Measurements from ENCODE around the gene ENOX2. TPM values are rescaled to one million over a fixed set of nuclear protein-coding genes. Genes with fewer than 3 reads are reported as not detected.

Gene ENOX2
- total RNA-seq, 4 donors from 2014 or later = 8.0 to 28.0 (median 15.2) TPM

DNA sequence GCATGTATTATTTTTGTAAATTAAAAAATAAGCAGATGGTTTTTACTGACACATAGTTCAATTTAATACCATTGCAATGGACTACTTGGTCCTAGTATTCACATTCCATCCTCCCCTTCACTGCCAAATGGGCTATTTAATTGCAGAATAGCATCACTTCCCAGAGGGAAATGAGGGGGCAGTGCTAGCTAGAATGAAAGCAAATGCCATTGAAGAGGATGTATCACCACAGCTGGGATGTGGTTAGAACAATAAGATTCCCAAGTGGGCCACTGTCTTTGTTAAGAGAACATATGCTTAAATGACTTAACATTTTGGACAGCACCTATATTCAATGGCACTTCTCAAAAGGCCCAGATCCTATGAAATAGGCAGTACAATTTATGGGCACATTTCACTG, 276.5 kb downstream of the ENOX2 start:
- no peak overlapping the region for H3K27ac ChIP-seq
- H3K4me3 ChIP-seq = no peak overlapping the region
- no peaks in the 10 kb centered on the region for H3K9me3 ChIP-seq
- TF ChIP-seq, protein P1, sequence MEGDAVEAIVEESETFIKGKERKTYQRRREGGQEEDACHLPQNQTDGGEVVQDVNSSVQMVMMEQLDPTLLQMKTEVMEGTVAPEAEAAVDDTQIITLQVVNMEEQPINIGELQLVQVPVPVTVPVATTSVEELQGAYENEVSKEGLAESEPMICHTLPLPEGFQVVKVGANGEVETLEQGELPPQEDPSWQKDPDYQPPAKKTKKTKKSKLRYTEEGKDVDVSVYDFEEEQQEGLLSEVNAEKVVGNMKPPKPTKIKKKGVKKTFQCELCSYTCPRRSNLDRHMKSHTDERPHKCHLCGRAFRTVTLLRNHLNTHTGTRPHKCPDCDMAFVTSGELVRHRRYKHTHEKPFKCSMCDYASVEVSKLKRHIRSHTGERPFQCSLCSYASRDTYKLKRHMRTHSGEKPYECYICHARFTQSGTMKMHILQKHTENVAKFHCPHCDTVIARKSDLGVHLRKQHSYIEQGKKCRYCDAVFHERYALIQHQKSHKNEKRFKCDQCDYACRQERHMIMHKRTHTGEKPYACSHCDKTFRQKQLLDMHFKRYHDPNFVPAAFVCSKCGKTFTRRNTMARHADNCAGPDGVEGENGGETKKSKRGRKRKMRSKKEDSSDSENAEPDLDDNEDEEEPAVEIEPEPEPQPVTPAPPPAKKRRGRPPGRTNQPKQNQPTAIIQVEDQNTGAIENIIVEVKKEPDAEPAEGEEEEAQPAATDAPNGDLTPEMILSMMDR (IDR thresholded peaks at IDR 0.05) = no peak
- TF ChIP-seq EP300 (IDR thresholded peaks at IDR 0.05) = no peak
- TF ChIP-seq POLR2A (IDR thresholded peaks at IDR 0.05) = no peak
- H3K4me1 ChIP-seq = no peaks in the 10 kb centered on the region
- no peak for DNase-seq (ENCODE audit: low spot score in 2 of 2)
- H3K27me3 ChIP-seq = no peaks in the 10 kb centered on the region
- no peaks in the 10 kb centered on the region for H3K36me3 ChIP-seq

DNA sequence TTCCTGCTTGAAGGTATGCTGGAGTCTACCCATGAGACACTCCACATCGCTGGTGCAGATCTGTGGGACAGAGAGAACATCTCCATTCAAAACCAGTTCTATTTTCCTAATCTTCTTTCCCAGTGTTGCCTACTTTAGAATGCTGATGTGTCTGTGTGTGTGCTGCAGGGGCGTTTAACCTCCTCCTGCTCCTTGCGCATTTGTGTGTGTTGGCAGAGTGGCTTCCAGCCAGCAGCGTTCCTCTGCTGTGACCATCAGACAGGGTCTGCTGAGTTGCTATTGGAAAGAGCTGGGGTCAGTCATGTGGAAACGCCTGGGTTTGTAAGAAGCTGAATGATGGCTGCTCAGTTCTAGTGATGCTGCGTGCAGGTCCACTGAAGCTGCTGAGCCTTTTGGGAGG, 277.6 kb downstream of the ENOX2 start:
- H3K27me3 ChIP-seq = no peaks in the 10 kb centered on the region
- H3K4me3 ChIP-seq = no peak overlapping the region
- no peaks in the 10 kb centered on the region for H3K4me1 ChIP-seq
- no peak overlapping the region for H3K27ac ChIP-seq
- no peak for DNase-seq (ENCODE audit: low spot score in 2 of 2)
- no peaks in the 10 kb centered on the region for H3K36me3 ChIP-seq
- WGBS, 2 donors = 75 to 80% methylated on average over 6 of the region's 6 CpGs
- H3K9me3 ChIP-seq = no peaks in the 10 kb centered on the region
- TF ChIP-seq POLR2A (IDR thresholded peaks at IDR 0.05) = no peak
- TF ChIP-seq, protein P1 (IDR thresholded peaks at IDR 0.05) = no peak
- TF ChIP-seq EP300 (IDR thresholded peaks at IDR 0.05) = no peak

DNA sequence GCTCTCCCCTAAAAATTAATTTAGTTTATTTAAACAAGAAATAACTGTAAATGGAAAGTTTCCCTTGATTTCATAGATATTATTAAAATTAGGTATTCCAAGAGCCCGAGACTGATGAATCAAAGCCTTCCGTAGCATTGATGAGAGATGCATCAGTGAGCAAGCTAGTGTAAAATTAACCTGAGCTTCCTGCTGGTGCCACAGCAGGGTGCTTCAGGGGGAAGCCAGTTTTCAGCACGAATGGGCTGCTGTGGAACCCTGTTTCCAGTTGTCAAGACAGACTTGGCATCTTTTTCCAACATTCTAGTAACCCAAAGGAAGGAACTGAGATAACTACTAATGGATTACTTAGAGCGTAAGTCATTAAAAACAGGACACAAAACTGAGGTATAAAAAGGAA, 279.5 kb downstream of the ENOX2 start:
- WGBS, 2 donors = 73 to 79% methylated on average over 4 of the region's 4 CpGs
- no peak overlapping the region for H3K27ac ChIP-seq
- no peaks in the 10 kb centered on the region for H3K4me1 ChIP-seq
- H3K27me3 ChIP-seq = no peaks in the 10 kb centered on the region
- H3K9me3 ChIP-seq = no peaks in the 10 kb centered on the region
- DNase-seq (ENCODE audit: low spot score in 2 of 2) = no peak
- TF ChIP-seq EP300 (IDR thresholded peaks at IDR 0.05) (no peak), POLR2A (IDR thresholded peaks at IDR 0.05) (no peak)
- TF ChIP-seq, protein P1 (IDR thresholded peaks at IDR 0.05) = no peak
- H3K4me3 ChIP-seq = no peak overlapping the region
- H3K36me3 ChIP-seq = no peaks in the 10 kb centered on the region

DNA sequence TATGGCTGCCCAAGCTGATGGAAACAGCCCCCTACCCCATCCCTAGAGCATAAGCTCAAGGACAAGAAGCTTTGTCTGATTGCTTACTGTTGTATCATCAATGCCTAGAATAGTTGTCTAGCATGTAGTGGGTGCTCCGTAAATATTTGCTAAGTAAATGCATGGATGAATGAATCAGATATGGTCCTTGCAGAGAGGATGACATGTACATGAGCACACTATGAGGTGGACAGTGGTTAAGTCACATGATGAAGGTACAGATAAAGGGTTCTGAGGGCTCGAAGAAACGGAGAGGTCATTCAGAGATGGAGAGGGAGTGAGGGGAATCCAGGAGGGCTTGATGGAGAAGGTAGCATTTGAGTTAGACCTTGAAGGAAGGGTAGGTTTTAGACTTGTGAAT, 287.1 kb downstream of the ENOX2 start:
- Histone ChIP-seq H3K4me1 (no peaks in the 10 kb centered on the region), H3K4me3 (no peak overlapping the region), H3K36me3 (no peaks in the 10 kb centered on the region), H3K27me3 (no peaks in the 10 kb centered on the region), H3K27ac (no peak overlapping the region), H3K9me3 (no peaks in the 10 kb centered on the region)
- TF ChIP-seq, protein P1 (IDR thresholded peaks at IDR 0.05) = no peak
- no peak for TF ChIP-seq POLR2A (IDR thresholded peaks at IDR 0.05)
- no peak for TF ChIP-seq EP300 (IDR thresholded peaks at IDR 0.05)
- no peak for DNase-seq (ENCODE audit: low spot score in 2 of 2)
- 86 to 93% methylated on average over 2 to 3 of the region's 3 CpGs for WGBS, 2 donors

DNA sequence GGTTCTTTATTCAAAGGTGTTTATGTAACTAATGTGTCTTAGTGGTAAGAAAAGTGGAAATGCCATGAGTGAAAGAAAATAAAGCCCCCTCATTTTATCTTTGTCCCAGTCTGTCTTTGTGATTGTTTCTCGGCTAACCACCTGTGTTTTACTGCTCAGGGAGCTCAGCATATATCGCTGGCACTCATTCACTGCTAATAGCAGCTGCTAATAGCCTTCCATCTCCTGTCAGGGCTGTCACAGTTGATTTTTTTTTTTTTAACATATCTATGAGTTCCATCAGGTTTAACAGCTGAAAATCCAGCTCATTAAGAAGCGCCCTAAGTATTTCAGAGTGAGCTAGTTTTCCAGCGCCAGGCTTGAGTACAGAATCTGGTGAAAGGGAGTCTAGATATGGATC, 295.6 kb downstream of the ENOX2 start:
- no peak overlapping the region for H3K4me3 ChIP-seq
- H3K27me3 ChIP-seq = no peaks in the 10 kb centered on the region
- H3K9me3 ChIP-seq = no peaks in the 10 kb centered on the region
- H3K36me3 ChIP-seq = no peaks in the 10 kb centered on the region
- TF ChIP-seq EP300 (IDR thresholded peaks at IDR 0.05) = no peak
- TF ChIP-seq POLR2A (IDR thresholded peaks at IDR 0.05) = no peak
- TF ChIP-seq, protein P1 (IDR thresholded peaks at IDR 0.05) = no peak
- 55 to 69% methylated on average over 4 of the region's 4 CpGs for WGBS, 2 donors
- no peak overlapping the region for H3K27ac ChIP-seq
- no peak for DNase-seq (ENCODE audit: low spot score in 2 of 2)
- H3K4me1 ChIP-seq = no peaks in the 10 kb centered on the region

Measured in tibial nerve (tissue), 4 donors.